AG04449 (cell line): ENCODE results near the gene DAPK3.

Experiments used
- CTCF ChIA-PET: fragments of 350-600 bp; formaldehyde crosslinking; extraction: SDS; loops from one replicate; lab custom pipeline; 2021; ENCODE audit warnings: antibody characterized with exemption; lab: Yijun Ruan, JAX
- POLR2A ChIA-PET: fragments of 400-600, 350-600 bp; formaldehyde crosslinking; extraction: SDS; loops from one replicate; lab custom pipeline; 2020; ENCODE audit warnings: antibody characterized with exemption, inconsistent platforms; lab: Yijun Ruan, JAX
- DNase-seq: peaks from one replicate; pipeline ENCODE4 v3.0.0-alpha.2; 2010; ENCODE audit warnings: low read depth, low spot score
- H3K4me3 ChIP-seq: 2 replicates; pipeline ENCODE4 v1.5.1; 2011; ENCODE audit warnings: low read depth, mild to moderate bottlenecking, control low read depth, low read length
- CTCF ChIP-seq: IDR thresholded peaks from one replicate; pipeline ENCODE4 v1.5.1; 2011; ENCODE audit warnings: mild to moderate bottlenecking, moderate library complexity, low read length, control low read depth, inconsistent platforms; ENCODE audit not compliant: insufficient read depth; ENCODE audit errors: missing control alignments

Gene DAPK3

GRCh38 chr19:3979674-3980352 is 8.9 kb upstream of the DAPK3 start:
- ChIA-PET POLR2A (interaction anchor here (8.9 kb wide), 1 partner anchor 10 kb away, joined by 266 read pairs; the partner anchor contains the start of gene DAPK3), CTCF (interaction anchor here (0.5 to 1.1 kb wide), 4 partner anchors 8 to 1019 kb away, joined by 3 read pairs; partner anchors contain the start of gene DAPK3)
- no peak overlapping the region for H3K4me3 ChIP-seq
- no peak for TF ChIP-seq CTCF
- DNase-seq, result no peak

- DNase-seq, result no peak
- no peak overlapping the region for H3K4me3 ChIP-seq
- TF ChIP-seq CTCF, result no peak
- CTCF ChIA-PET, result interaction anchor here (0.5 to 1.1 kb wide), 2 partner anchors 8 to 1019 kb away, joined by 3 read pairs; no protein-coding TSS in a partner anchor
- POLR2A ChIA-PET, result interaction anchor here (2.0 to 8.9 kb wide), 2 partner anchors 8 to 10 kb away, joined by 7 to 266 read pairs; partner anchors contain the start of gene DAPK3
Observed at GRCh38 chr19:3979289-3979673, 8.4 kb upstream of the DAPK3 start.

GRCh38 chr19:3978145-3978544 is 7.2 kb upstream of the DAPK3 start:
- ChIA-PET CTCF (no interaction called here), POLR2A (interaction anchor here (2.0 to 8.9 kb wide), 2 partner anchors 8 to 9 kb away, joined by 7 to 266 read pairs; partner anchors contain the start of gene DAPK3)
- no peak overlapping the region for H3K4me3 ChIP-seq
- TF ChIP-seq CTCF, result no peak
- no peak for DNase-seq

- POLR2A ChIA-PET, result interaction anchor here (2.0 to 8.9 kb wide), 3 partner anchors 7 to 10 kb away, joined by 7 to 266 read pairs (median 25); partner anchors contain the start of genes DAPK3 and EEF2
- CTCF ChIA-PET, result no interaction called here
- no peak for TF ChIP-seq CTCF
- no peak overlapping the region for H3K4me3 ChIP-seq
- no peak for DNase-seq
Observed at GRCh38 chr19:3977242-3978143, 6.6 kb upstream of the DAPK3 start.

- no peak for DNase-seq
- ChIA-PET POLR2A (interaction anchor here (2.8 kb wide), 1 partner anchor 8 kb away, joined by 25 read pairs; the partner anchor contains the start of gene EEF2), CTCF (no interaction called here)
- no peak for TF ChIP-seq CTCF
- H3K4me3 ChIP-seq, result no peak overlapping the region
Observed at GRCh38 chr19:3976495-3977241, 5.8 kb upstream of the DAPK3 start.
